GM23338 (cell line): ENCODE results near the gene FBXW12. TPM values are rescaled to one million over a fixed set of nuclear protein-coding genes. Genes with fewer than 3 reads are reported as not detected.
A peak's percentile ranks its signal among the peaks of the same experiment; 100 is the strongest.

Experiments used
- ATAC-seq: fragments of 200-7000 bp; cut with Tn5 transposase; 3 replicates; pipeline ENCODE4 v1.9.1; 2020
- DNase-seq: peaks from one replicate; pipeline ENCODE4 v3.0.0-alpha.2; 2015; ENCODE audit warnings: low spot score
- H2AFZ ChIP-seq: fragments of 200-600 bp; sonication (generic); 2 replicates; pipeline ENCODE4 v1.8.0; 2016; ENCODE audit warnings: antibody characterized with exemption, mild to moderate bottlenecking, moderate library complexity
- H3F3A ChIP-seq: fragments of 200-600 bp; sonication (generic); replicated peaks from 2 replicates; pipeline ENCODE4 v1.8.0; 2017; ENCODE audit warnings: antibody characterized with exemption, mixed run types, low read depth
- H3K27ac ChIP-seq: fragments of 200-600 bp; sonication (generic); 2 replicates; pipeline ENCODE4 v1.6.1; 2016; ENCODE audit warnings: low read depth
- H3K27me3 ChIP-seq: fragments of 200-600 bp; sonication (generic); 2 replicates; pipeline ENCODE4 v1.8.0; 2016; ENCODE audit warnings: mild to moderate bottlenecking, mixed run types, moderate library complexity; ENCODE audit not compliant: insufficient read depth
- H3K36me3 ChIP-seq: fragments of 200-600 bp; sonication (generic); 2 replicates; pipeline ENCODE4 v1.8.0; 2016; ENCODE audit warnings: mild to moderate bottlenecking; ENCODE audit not compliant: insufficient read depth
- H3K4me1 ChIP-seq: fragments of 200-600 bp; sonication (generic); 2 replicates; pipeline ENCODE4 v1.8.0; 2016; ENCODE audit warnings: mild to moderate bottlenecking, moderate library complexity; ENCODE audit not compliant: insufficient read depth
- H3K4me2 ChIP-seq: fragments of 200-600 bp; sonication (generic); 2 replicates; pipeline ENCODE4 v1.7.1; 2017; ENCODE audit warnings: mixed run types
- H3K4me3 ChIP-seq: fragments of 200-600 bp; sonication (generic); 2 replicates; pipeline ENCODE4 v1.6.1; 2016; ENCODE audit warnings: mixed run types
- H3K79me2 ChIP-seq: fragments of 200-600 bp; sonication (generic); replicated peaks from 2 replicates; pipeline ENCODE4 v1.8.0; 2017; ENCODE audit warnings: mild to moderate bottlenecking; ENCODE audit not compliant: insufficient read depth
- H3K9me2 ChIP-seq: fragments of 200-600 bp; sonication (generic); 2 replicates; pipeline ENCODE4 v1.8.0; 2017; ENCODE audit not compliant: insufficient read depth
- H4K20me1 ChIP-seq: fragments of 200-600 bp; sonication (generic); replicated peaks from 2 replicates; pipeline ENCODE4 v1.8.0; 2017; ENCODE audit warnings: mild to moderate bottlenecking; ENCODE audit not compliant: insufficient read depth
- H3K27ac Mint-ChIP-seq: 2 replicates; pipeline ENCODE4 v1.8.0; 2020; ENCODE audit warnings: inconsistent platforms, mild to moderate bottlenecking, moderate library complexity, mixed read lengths
- H3K27me3 Mint-ChIP-seq: 3 replicates; pipeline ENCODE4 v1.8.0; 2022; ENCODE audit warnings: low read depth, mild to moderate bottlenecking, moderate library complexity, mixed read lengths, inconsistent platforms; ENCODE audit not compliant: insufficient read depth, poor library complexity
- H3K36me3 Mint-ChIP-seq: 3 replicates; pipeline ENCODE4 v1.8.0; 2021; ENCODE audit warnings: low read depth, mild to moderate bottlenecking, inconsistent platforms, moderate library complexity, mixed read lengths
- H3K4me1 Mint-ChIP-seq: 3 replicates; pipeline ENCODE4 v1.8.0; 2020; ENCODE audit warnings: mild to moderate bottlenecking, inconsistent platforms, mixed read lengths
- H3K4me3 Mint-ChIP-seq: 3 replicates; pipeline ENCODE4 v1.8.0; 2021; ENCODE audit warnings: moderate library complexity, mild to moderate bottlenecking, inconsistent platforms, mixed read lengths
- H3K9me3 Mint-ChIP-seq: 3 replicates; pipeline ENCODE4 v1.8.0; 2020; ENCODE audit warnings: moderate library complexity, mild to moderate bottlenecking, inconsistent platforms, mixed read lengths
- CTCF ChIP-seq, 2 experiments: fragments of 200-600 bp in 1 of 2; sonication (generic) in 1 of 2; conservative IDR thresholded peaks; 2 replicates each; pipeline versions ENCODE4 v1.5.1 to v1.6.1; 2016 to 2017; ENCODE audit warnings: antibody characterized with exemption in 2 of 2, low read depth in 2 of 2, mild to moderate bottlenecking in 2 of 2, moderate library complexity in 1 of 2
- EZH2 ChIP-seq: fragments of 200-600 bp; sonication (generic); IDR thresholded peaks from one replicate; pipeline ENCODE4 v1.8.0; 2017; ENCODE audit warnings: antibody characterized with exemption, mild to moderate bottlenecking, low read depth; ENCODE audit not compliant: unreplicated experiment
- NANOG ChIP-seq: IDR thresholded peaks from 2 replicates; pipeline ENCODE4 v1.6.1; 2016; ENCODE audit warnings: antibody characterized with exemption, borderline replicate concordance
- POLR2AphosphoS5 ChIP-seq: IDR thresholded peaks from 2 replicates; pipeline ENCODE4 v1.6.1; 2016; ENCODE audit warnings: antibody characterized with exemption, low read depth
- REST ChIP-seq: IDR thresholded peaks from one replicate; pipeline ENCODE4 v1.6.1; 2018; ENCODE audit warnings: antibody characterized with exemption; ENCODE audit not compliant: unreplicated experiment
- STAT1 ChIP-seq: IDR thresholded peaks from one replicate; pipeline ENCODE4 v1.6.1; 2016; ENCODE audit warnings: antibody characterized with exemption; ENCODE audit not compliant: unreplicated experiment
- ZNF114 ChIP-seq: fragments of 250-450 bp; sonication (Bioruptor Pico); IDR thresholded peaks from 2 replicates; pipeline ENCODE4 v1.5.0; 2020; ENCODE audit warnings: mild to moderate bottlenecking, moderate library complexity
- ZNF331 ChIP-seq: fragments of 250-450 bp; sonication (Bioruptor Pico); IDR thresholded peaks from 2 replicates; pipeline ENCODE4 v1.5.0; 2020; ENCODE audit warnings: low read depth, mild to moderate bottlenecking, moderate library complexity
- ZNF462 ChIP-seq: fragments of 250-450 bp; sonication (Bioruptor Pico); IDR thresholded peaks from 2 replicates; pipeline ENCODE4 v1.5.0; 2020; ENCODE audit warnings: mild to moderate bottlenecking, moderate library complexity
- polyA plus RNA-seq: library from polyadenylated mRNA; unstranded; fragments of >200 nt; fragmentation: Nextera tagmentation; extraction: Ambion mirVana; gene quantifications from 2 replicates; pipeline ENCODE4 v1.2.1, GENCODE V29; 2016
- total RNA-seq: library from RNA; depleted of rRNA; stranded (reverse); fragments of >200 nt; shearing (Covaris generic); gene quantifications from 2 replicates; pipeline ENCODE4 v1.2.3, GENCODE V29; 2014

Gene FBXW12
- total and polyA plus RNA-seq, 2 experiments from 2014 or later: 0.73 TPM; not detected in 1

GRCh38 chr3:48435223-48435595 is 63.2 kb downstream of the FBXW12 start:
- H3K4me1 ChIP-seq: peaks cover 17% of the 10 kb centered on the region
- H3K36me3 Mint-ChIP-seq: peaks cover 41% of the 10 kb centered on the region
- no peaks in the 10 kb centered on the region for H3K27me3 ChIP-seq
- peaks cover 10% of the 10 kb centered on the region for H3K36me3 ChIP-seq
- no peak overlapping the region; the same call in 1 of the 2 replicates for H3K27ac ChIP-seq
- no peaks in the 10 kb centered on the region for H3K9me2 ChIP-seq
- H3K27ac Mint-ChIP-seq: no peak overlapping the region; the same call in 1 of the 2 replicates
- peaks cover 46% of the 10 kb centered on the region for H3F3A ChIP-seq
- H3K4me1 Mint-ChIP-seq: peaks cover 34% of the 10 kb centered on the region
- no peaks in the 10 kb centered on the region for H3K9me3 Mint-ChIP-seq
- no peak for DNase-seq
- no peak overlapping the region for H2AFZ ChIP-seq
- ATAC-seq: no peak
- H3K4me2 ChIP-seq: no peak overlapping the region
- H4K20me1 ChIP-seq: no peaks in the 10 kb centered on the region
- peaks cover 33% of the 10 kb centered on the region for H3K79me2 ChIP-seq
- no peak overlapping the region for H3K4me3 ChIP-seq
- H3K4me3 Mint-ChIP-seq: no peak overlapping the region
- peaks cover 7% of the 10 kb centered on the region for H3K27me3 Mint-ChIP-seq
- TF ChIP-seq NANOG: no peak
- TF ChIP-seq STAT1: no peak

GRCh38 chr3:48435774-48436476 is 63.9 kb downstream of the FBXW12 start:
- DNase-seq (peak; percentile 96), ATAC-seq (peak; percentile 52)
- peaks cover 40% of the 10 kb centered on the region for H3K79me2 ChIP-seq
- no peak overlapping the region; the same call in 1 of the 2 replicates for H3K27ac ChIP-seq
- H3K36me3 ChIP-seq: peaks cover 10% of the 10 kb centered on the region
- Mint-ChIP-seq H3K4me3 (no peak overlapping the region), H3K36me3 (peaks cover 42% of the 10 kb centered on the region), H3K4me1 (peaks cover 27% of the 10 kb centered on the region), H3K27ac (no peak overlapping the region), H3K27me3 (peaks cover 7% of the 10 kb centered on the region), H3K9me3 (no peaks in the 10 kb centered on the region)
- H3K4me2 ChIP-seq: no peak overlapping the region
- H3F3A ChIP-seq: peaks cover 39% of the 10 kb centered on the region
- no peaks in the 10 kb centered on the region for H3K9me2 ChIP-seq
- peaks cover 9% of the 10 kb centered on the region for H3K4me1 ChIP-seq
- no peak overlapping the region for H3K4me3 ChIP-seq
- no peak overlapping the region for H2AFZ ChIP-seq
- no peaks in the 10 kb centered on the region for H4K20me1 ChIP-seq
- no peaks in the 10 kb centered on the region for H3K27me3 ChIP-seq
- TF ChIP-seq POLR2AphosphoS5 (0 out of 2 replicates have a peak, but pooled peaks have one; percentile 31), STAT1 (no peak), ZNF462 (CRISPR knock-in tag) (no peak), EZH2 (no peak), NANOG (no peak), ZNF114 (CRISPR knock-in tag) (no peak), ZNF331 (CRISPR knock-in tag) (no peak), REST (no peak), CTCF (conservative IDR thresholded peaks at IDR 0.05; ENCODE audit: low read depth in 2 of 2) (peak; percentile 100)
